NCI-H748 treated with DMSO at 0.1 percent for 48 hours (cell line): Measurements from ENCODE around the gene CD22.

Experiments used
- DNase-seq: peaks from one replicate; lab custom pipeline; 2025; lab: John Stamatoyannopoulos, UW

CD22 gene

GRCh38 chr19:35388277-35389054, 59.5 kb downstream of the CD22 start:
- DNase-seq = no peak

- no peak for DNase-seq
These were observed 60.3 kb downstream of the CD22 start for GRCh38 chr19:35389192-35389861.

DNA sequence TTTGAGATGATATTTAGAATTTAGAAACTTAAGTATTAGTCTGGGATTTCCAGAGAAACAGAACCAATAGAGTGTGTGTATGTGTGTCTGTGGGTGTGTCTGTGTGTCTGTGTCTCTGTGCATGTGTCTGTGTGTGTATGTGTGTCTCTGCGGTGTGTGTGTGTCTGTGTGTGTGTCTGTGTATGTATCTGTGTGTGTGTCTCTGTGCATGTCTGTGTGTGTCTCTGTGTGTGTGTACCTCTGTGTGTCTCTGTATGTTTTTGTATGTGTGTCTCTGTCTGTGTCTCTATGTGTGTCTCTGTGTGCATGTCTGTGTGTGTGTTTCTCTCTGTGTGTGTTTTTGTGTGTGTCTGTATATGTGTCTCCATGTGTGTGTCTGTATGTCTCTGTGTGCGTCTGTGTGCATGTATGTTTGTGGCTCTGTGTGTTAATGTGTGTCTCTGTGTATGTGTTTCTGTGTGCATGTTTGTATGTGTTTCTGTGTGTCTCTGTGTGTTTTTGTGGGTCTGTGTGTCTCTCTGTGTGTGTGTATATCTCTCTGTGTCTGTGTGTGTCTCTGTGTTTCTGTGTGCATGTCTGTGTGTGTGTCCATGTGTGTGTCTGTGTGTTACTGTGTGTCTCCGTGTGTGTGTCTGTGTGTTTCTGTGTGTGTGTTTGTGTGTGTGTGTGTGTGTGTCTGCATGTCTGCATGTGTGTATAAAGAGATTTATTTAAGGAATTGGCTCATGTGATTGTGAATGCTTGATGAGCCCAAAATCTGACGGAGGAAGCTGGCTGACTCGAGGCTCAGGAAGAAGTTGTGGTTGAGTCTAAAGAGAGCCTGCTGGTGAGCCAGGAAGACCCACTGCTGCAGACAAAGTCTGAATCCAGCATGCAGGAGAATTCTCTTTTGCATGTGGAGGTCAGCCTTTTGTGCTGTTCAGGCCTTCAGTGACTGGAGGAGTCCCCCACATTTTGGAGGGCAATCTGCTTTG, 64.0 kb downstream of the CD22 start:
- DNase-seq = no peak

GRCh38 chr19:35395382-35396199, 66.6 kb downstream of the CD22 start:
- DNase-seq = no peak

GRCh38 chr19:35396240-35396885, 67.4 kb downstream of the CD22 start:
- no peak for DNase-seq
